GM21619 (cell line): ENCODE results near the gene CCM2L.
"Not testable (repeated sequence)": the region's sequence is repeated elsewhere in the genome, so short reads cannot be mapped to it uniquely, and the experiment has no call there.

Experiments used
- ATAC-seq: cut with Tn5 transposase; IDR thresholded peaks from one replicate; pipeline ENCODE4 v1.9.1; 2021; ENCODE audit not compliant: unreplicated experiment

Gene CCM2L

GRCh38 chr20:32028647-32029372, 18.6 kb downstream of the CCM2L start:
- ATAC-seq, result no peak

- no peak for ATAC-seq
Observed at GRCh38 chr20:32029561-32029960, 19.3 kb downstream of the CCM2L start.

GRCh38 chr20:32031007-32031958, 21.0 kb downstream of the CCM2L start:
- no peak for ATAC-seq

- ATAC-seq, result no peak
Observed at GRCh38 chr20:32033316-32033715, 23.1 kb downstream of the CCM2L start.

GRCh38 chr20:32033721-32034120, 23.5 kb downstream of the CCM2L start:
- ATAC-seq, result not testable (repeated sequence)

GRCh38 chr20:32034581-32035425, 24.6 kb downstream of the CCM2L start:
- ATAC-seq, result no peak

GRCh38 chr20:32035426-32035779, 25.2 kb downstream of the CCM2L start:
- no peak for ATAC-seq

- ATAC-seq, result no peak
Observed at GRCh38 chr20:32036252-32036651, 26.0 kb downstream of the CCM2L start.

- ATAC-seq, result no peak
Observed at GRCh38 chr20:32036716-32037485, 26.7 kb downstream of the CCM2L start.

GRCh38 chr20:32037929-32038328, 27.7 kb downstream of the CCM2L start:
- ATAC-seq, result no peak

- no peak for ATAC-seq
Observed at GRCh38 chr20:32040142-32040953, 30.1 kb downstream of the CCM2L start.

- no peak for ATAC-seq
Observed at GRCh38 chr20:32045999-32046398, 35.8 kb downstream of the CCM2L start.

- no peak for ATAC-seq
Observed at GRCh38 chr20:32050324-32050841, 40.1 kb downstream of the CCM2L start.

- no peak for ATAC-seq
Observed at GRCh38 chr20:32050851-32051556, 40.8 kb downstream of the CCM2L start.

- ATAC-seq, result no peak
Observed at GRCh38 chr20:32051720-32052089, 41.5 kb downstream of the CCM2L start.

GRCh38 chr20:32052090-32052777, 42.0 kb downstream of the CCM2L start, which contains the start of gene HCK:
Gene HCK (plus strand): TSS chr20:32052242.
- ATAC-seq, result no peak

GRCh38 chr20:32052778-32053362, 42.6 kb downstream of the CCM2L start:
- no peak for ATAC-seq

GRCh38 chr20:32053648-32054047, 43.4 kb downstream of the CCM2L start:
- no peak for ATAC-seq
